Measurements from ENCODE around the gene RRBP1.

RRBP1 gene

GRCh38 chr20:17680836-17681725, 961 bp downstream of the RRBP1 start:
- peak; percentile 79 for DNase-seq (ENCODE audit: low read depth)

DNA sequence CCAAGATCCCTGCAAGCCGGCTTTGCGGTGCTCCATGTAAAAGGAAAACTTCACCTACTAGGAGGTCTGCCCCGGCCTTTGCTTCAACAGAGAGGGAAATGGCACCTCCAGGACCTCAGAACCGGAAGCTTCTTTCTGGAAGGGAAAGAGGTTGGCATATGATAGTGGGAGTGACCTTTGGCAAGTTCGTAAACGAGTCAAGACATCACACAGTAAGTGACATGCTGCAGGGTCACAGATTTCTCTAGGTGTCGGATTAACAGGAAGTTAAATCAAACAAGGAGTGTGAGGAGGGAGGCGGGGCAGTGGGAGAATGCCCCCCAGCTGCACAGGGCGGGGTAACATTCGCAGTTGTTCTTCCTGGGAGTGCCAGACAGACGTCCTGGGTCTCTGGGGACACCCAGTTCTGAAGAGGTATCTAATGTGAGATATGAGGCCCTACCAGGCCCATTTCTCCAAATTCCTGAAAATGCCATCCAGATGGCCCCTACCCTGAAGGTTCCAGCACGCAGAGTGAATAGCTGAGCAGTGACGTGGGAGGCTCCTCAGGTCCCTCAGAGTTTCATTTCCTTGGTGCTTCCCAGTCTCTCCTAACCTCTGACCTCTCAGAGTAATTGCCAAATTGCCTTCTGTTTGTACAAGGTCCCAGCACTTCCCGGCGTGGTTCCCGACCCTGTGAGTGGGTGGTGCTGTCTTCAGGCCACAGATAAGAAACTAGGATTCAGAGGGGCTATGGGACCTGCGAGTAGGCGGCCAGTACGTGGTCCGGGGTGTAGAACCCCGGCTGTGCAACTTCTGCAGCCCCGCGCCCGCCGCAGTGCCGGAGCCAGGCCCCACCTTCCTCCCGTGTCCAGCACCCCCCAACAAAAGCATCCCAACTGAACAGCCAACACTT, 1.9 kb downstream of the RRBP1 start:
- no peak for DNase-seq (ENCODE audit: low read depth)

DNA sequence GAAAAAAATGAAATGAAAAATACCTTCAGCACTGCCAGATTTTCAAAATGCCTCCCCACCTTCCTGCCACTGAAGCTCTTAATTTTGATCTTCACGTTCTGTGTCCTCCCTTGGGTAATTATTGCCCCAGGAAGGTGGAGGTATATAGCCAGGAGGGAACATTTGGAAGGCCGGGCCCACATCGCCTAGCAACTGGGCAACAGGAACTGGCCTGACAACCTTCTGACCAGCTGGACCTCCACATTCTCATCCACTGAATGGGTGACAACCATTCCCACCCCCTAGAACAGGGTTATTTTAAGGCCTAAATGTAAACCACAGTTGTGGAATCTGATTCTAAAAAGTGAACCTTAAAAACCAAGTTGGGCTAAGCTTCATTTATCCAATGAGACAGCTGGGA, 3.2 kb downstream of the RRBP1 start:
- DNase-seq (ENCODE audit: low read depth): no peak

DNA sequence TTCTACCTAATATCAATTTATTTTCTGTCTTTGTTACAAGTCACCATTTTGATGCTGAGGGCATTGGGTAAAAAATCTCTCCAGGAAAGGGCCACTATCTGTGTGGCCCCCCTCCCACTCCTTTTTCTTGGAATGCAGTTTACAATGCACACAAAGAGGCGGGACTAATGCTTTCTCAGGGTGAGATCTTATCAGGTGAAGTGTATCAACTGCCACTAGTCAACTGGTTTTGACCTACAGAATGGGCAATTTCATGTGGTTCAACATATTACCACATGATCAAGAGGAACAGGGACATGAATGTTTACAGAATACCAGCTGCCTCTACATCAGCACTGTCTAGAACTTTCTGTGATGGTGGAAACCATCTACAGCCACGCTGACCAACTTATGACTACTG, 3.7 kb downstream of the RRBP1 start:
- DNase-seq (ENCODE audit: low read depth): no peak

- no peak for DNase-seq (ENCODE audit: low read depth)
Measured at GRCh38 chr20:17676942-17677341, 5.1 kb downstream of the RRBP1 start.

DNA sequence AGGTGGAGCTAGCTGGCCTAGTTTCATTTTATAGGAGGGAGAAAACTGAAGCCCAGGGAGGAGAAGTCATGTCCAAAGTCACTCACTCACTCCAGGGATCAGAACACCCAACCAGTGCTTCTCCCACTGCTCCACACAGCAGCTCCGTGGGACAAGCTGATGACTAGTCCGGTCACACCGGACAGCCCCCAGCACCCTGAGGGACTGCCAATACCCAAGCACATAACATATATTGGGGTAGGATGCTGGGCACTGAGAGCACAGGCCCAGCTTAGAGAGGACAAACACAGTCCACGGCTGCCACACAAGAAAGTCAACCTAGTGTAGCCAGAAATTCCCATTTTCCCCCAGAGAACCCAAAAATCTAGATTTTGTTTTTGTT, 5.7 kb downstream of the RRBP1 start:
- no peak for DNase-seq (ENCODE audit: low read depth)

DNA sequence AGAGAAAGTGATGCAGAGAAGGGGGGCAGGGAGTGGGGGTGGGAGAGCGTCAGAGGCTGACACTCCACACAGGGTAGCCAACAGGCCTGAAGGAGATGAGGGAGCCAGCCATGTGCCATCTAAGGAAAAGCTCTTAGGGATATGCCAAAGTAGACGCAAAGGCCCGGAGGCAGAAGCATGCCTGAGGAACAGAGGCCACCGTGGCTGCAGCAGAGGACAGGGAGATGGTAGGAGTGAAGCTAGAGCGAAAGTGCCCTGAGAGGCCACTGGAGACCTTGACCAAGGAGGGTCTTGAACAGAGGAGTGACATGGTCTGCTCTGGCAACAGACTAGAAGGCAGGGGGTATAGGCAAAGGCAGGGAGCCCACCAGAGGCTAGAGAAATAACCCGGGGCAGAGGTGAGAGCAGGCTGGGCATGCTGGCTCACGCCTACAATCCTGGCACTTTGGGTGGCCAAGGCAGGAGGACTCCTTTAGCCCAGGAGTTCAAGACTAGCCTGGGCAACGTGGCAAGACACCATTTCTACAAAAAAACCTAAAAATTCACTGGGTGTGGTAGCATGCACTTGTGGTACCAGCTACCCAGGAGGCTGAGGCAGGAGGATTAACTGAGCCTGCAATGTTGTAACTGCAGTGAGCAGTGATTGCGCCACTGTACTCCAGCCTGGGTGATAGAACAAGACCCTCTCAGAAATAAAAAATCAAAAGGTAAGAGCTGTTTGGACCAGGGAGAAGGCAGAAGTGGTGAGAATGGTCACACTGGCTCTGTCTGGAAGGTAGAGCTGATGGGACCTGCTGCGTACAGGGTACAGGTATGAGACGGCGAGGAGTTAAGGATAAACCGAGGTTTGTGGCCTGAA, 6.3 kb downstream of the RRBP1 start:
- no peak for DNase-seq (ENCODE audit: low read depth)

DNA sequence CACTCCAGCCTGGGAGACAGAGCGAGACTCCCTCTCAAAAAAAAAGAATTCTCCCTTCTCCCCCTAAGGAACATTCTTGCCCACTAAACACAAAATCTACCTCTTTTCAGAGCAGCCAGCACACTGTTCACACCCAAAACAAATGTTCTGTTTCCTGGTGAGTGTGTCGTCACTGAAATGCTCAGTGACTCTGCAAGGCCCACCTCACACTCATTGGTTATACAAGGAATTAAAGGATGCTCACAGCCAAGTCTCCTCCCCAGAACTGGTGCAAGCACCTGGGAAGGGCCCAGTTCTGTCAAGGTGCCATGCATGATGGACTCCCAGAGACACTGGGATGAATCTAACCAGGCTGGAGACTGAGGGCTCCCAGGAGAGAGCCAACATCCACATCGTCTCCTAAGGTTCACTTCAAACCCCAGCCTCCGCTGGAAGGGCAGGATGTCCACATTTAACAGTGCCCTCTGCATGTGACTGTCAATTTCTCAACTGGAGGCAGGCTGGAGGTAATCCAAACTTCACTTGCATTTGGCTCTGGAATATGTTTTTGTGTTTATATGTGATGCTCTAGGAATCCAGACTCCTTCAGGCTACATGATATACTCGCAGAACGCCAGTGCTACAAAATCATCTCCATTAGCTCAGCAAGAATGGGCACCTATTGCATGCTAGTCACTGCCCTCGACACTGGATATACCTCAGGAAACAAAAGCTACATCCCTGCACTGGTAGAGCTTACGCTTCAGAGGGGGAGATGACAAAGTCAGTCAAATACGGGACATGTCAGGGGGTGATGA, 7.1 kb downstream of the RRBP1 start:
- DNase-seq (ENCODE audit: low read depth): no peak

DNA sequence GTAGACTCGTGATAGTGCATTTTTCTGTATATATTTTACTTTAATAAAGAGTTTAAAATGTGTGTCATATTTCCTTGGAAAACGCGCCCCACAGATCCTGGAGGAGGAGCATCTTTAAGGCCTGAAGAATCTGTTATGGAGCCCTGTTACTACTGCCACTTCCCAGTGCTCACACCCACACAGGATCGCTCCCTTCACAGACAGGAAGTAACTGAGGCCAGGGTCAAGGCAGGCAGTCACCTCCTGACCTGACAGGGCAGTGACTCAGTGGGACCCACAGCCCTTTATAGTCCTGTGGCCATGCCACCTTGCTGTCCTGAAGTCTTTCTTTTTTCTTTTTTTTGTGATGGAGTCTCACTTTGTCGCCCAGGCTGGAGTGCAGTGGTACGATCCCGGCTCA, 9.0 kb downstream of the RRBP1 start:
- no peak for DNase-seq (ENCODE audit: low read depth)

DNA sequence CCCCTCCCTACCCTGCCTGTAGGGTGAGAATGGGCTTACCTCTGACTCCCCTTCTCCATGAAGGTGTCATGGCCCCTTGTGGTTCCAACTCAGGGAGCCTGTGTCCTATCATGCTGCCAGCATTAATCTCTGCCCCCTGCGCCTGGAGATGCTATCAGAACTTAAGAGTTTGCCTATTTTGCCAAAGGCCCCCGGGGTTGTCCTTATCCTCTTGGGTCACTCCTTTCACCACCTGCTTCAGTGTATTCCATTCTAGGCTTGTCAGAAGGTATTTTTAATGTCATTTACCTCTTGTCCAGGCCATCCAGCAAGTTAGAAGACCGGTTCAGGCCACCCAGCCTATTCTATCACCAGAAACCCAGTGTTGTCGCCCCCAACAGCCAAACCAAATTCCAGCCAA, 10.5 kb downstream of the RRBP1 start:
- no peak for DNase-seq (ENCODE audit: low read depth)

- no peak for DNase-seq (ENCODE audit: low read depth)
Measured at GRCh38 chr20:17671011-17671410, 11.0 kb downstream of the RRBP1 start.

GRCh38 chr20:17669306-17669931, 12.6 kb downstream of the RRBP1 start:
- DNase-seq (ENCODE audit: low read depth): no peak

GRCh38 chr20:17668432-17668831, 13.6 kb downstream of the RRBP1 start:
- no peak for DNase-seq (ENCODE audit: low read depth)

- DNase-seq (ENCODE audit: low read depth): no peak
Measured at GRCh38 chr20:17667445-17667844, 14.6 kb downstream of the RRBP1 start.

DNA sequence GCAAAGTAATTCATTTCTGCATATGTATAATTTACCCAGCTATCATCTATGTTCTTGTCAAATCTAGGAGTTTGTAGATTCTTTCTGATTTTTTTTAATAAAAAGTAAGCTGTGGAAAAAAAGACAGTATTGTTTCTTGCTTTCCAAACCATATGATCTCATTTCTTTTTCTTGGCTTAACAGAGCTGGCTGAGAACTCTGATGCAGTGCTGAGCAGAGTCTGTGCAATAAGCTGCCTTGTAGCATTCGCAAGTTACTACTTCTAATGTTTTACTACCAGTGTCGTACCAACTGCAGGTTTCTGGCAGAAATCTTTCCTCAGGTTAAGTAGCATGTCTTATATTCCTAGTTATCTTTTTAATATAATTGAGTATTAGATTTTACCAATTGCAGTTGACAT, 15.6 kb downstream of the RRBP1 start:
- DNase-seq (ENCODE audit: low read depth): no peak

DNA sequence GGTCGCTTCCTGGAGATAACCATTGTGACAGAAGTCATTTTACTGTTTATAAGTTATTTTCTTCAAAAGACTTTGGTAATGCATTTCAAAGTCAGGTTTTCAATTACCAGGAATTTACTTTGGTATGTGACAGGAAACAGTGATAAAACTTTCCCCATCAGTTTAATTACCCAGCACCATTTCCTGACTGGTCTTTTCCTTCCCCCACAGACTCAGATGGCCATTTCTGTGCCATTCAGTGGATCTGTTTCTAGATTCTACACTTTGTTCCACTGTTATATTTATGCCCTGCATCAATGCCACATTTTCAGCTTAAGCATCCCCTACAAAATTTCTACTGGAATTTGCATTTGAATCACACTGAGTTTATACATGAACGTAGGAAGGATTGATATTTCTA, 16.3 kb downstream of the RRBP1 start:
- no peak for DNase-seq (ENCODE audit: low read depth)

DNA sequence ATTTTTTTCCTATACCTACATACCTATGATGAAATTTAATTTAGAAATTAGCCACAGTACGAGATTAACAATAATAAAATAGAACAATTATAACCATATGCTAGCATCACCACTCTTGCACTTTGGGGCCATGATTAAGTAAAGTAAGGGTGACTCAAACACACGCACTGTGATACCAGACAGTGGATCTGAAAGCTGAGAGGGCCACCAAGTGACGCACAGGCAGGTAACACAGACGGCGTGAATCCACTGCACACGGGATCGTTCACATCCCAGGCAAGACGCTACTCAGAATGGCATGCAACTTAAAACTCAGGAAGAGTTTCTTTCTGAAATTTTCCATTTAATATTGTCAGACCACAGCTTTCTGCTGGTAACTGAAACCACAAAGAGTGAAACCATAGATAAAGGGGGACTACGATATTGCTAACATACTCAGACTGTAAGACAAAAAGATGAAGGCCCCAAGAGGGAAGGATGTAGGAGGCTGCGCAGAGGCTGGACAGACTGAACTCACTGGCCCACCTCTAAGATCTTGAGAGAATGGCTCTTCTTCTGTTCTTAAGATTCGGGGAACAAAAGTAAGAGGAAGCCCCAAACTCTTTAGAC, 17.9 kb downstream of the RRBP1 start:
- DNase-seq (ENCODE audit: low read depth): no peak

- DNase-seq (ENCODE audit: low read depth): no peak
Measured at GRCh38 chr20:17663486-17663885, 18.6 kb downstream of the RRBP1 start.

DNA sequence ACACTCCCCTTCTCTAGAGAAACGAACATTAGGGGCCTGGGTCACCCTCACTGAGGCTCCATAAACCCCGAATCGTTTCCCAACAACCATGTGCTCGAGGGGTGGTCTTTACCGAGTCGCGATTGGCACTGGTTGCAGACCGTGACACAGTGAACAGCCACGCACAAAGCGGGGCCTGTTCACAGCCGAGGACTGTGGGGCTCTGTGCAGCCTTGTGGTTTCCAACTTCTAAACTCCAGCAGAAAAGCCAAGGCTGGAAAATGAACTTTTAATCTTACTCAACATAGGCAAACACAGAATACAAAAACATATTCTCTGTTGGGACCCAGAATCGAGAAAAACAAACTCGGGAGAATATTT, 19.0 kb downstream of the RRBP1 start:
- no peak for DNase-seq (ENCODE audit: low read depth)

GRCh38 chr20:17662333-17663039, 19.6 kb downstream of the RRBP1 start:
- DNase-seq (ENCODE audit: low read depth): no peak
